A549 (cell line): ENCODE measurements around the gene GRID1. TPM values are rescaled to one million over a fixed set of nuclear protein-coding genes. Genes with fewer than 3 reads are reported as not detected.

Source experiments
- ATAC-seq, 2 experiments: fragments of 200-7000 bp in 1 of 2; fragments of >200 bp in 1 of 2; cut with Nextera tagmentation in 1 of 2; cut with Tn5 transposase in 1 of 2; 3 replicates each; pipeline versions ENCODE4 v1.8.0 to v1.9.1; 2018 to 2020; ENCODE audit warnings: mild to moderate bottlenecking in 1 of 2, moderate library complexity in 1 of 2
- CTCF ChIA-PET: fragments of 300-600 bp; sonication (Branson Sonifier 250); formaldehyde crosslinking; extraction: SDS; loops from one replicate; lab custom pipeline; 2021; ENCODE audit warnings: antibody characterized with exemption, inconsistent platforms; lab: Yijun Ruan, JAX
- POLR2A ChIA-PET: fragments of 350-600 bp; formaldehyde crosslinking; extraction: SDS; loops from one replicate; lab custom pipeline; 2021; ENCODE audit warnings: antibody characterized with exemption, inconsistent platforms; lab: Yijun Ruan, JAX
- DNase-seq, 2 experiments: peaks; one replicate each; pipeline versions ENCODE4 v3.0.0 to v3.0.0-alpha.2; 2011 to 2016; ENCODE audit warnings: low read depth in 1 of 2, low spot score in 1 of 2
- FAIRE-seq: peaks from 2 replicates; lab custom pipeline; 2011; peaks lifted over from hg19 to GRCh38; lab: Jason Lieb, UNC
- H3K27ac ChIP-seq, 2 experiments: fragments of >200 bp; sonication (Bioruptor Twin); formaldehyde crosslinking; 3 replicates each; pipeline ENCODE4 v1.5.1; 2016 to 2017
- H3K4me1 ChIP-seq: fragments of >200 bp; sonication (Bioruptor Twin); formaldehyde crosslinking; 3 replicates; pipeline ENCODE4 v1.6.1; 2016
- H3K4me2 ChIP-seq: fragments of >200 bp; sonication (Bioruptor Twin); formaldehyde crosslinking; 3 replicates; pipeline ENCODE4 v1.6.1; 2016
- H3K4me3 ChIP-seq: fragments of >200 bp; sonication (Bioruptor Twin); formaldehyde crosslinking; 3 replicates; pipeline ENCODE4 v1.5.1; 2016
- H3K9me3 ChIP-seq: fragments of >200 bp; sonication (Bioruptor Twin); formaldehyde crosslinking; 3 replicates; pipeline ENCODE4 v1.6.1; 2016
- BHLHE40 ChIP-seq: IDR thresholded peaks from 2 replicates; pipeline ENCODE4 v1.6.1; 2012; ENCODE audit warnings: low read depth, low read length, inconsistent platforms
- CBX8 ChIP-seq: fragments of 200-600 bp; sonication (generic); IDR thresholded peaks from 2 replicates; pipeline ENCODE4 v1.6.1; 2016
- CHD4 ChIP-seq: fragments of 200-600 bp; sonication (generic); IDR thresholded peaks from 2 replicates; pipeline ENCODE4 v1.6.1; 2016; ENCODE audit warnings: antibody characterized with exemption, mild to moderate bottlenecking, borderline replicate concordance
- EHF ChIP-seq: fragments of 250-450 bp; sonication (Bioruptor Pico); IDR thresholded peaks from 2 replicates; pipeline ENCODE4 v1.5.0; 2020; ENCODE audit warnings: mild to moderate bottlenecking
- EHMT2 ChIP-seq: fragments of 200-600 bp; sonication (generic); IDR thresholded peaks from 2 replicates; pipeline ENCODE4 v1.6.1; 2016; ENCODE audit warnings: antibody characterized with exemption, low read depth, mild to moderate bottlenecking, moderate library complexity
- ESRRA ChIP-seq: fragments of 150-350 bp; IDR thresholded peaks from 2 replicates; pipeline ENCODE4 v1.6.1; 2014; ENCODE audit warnings: mild to moderate bottlenecking, low read length, borderline replicate concordance
- FOSB ChIP-seq: fragments of 250-450 bp; sonication (Bioruptor Pico); IDR thresholded peaks from 2 replicates; pipeline ENCODE4 v1.5.0; 2020; ENCODE audit warnings: mild to moderate bottlenecking, moderate library complexity
- FOSL2 ChIP-seq, 2 experiments: fragments of 450-650 bp in 1 of 2; fragments of >200 bp in 1 of 2; sonication (Bioruptor Twin) in 1 of 2; formaldehyde crosslinking; IDR thresholded peaks; 2 replicates each; pipeline versions ENCODE4 v1.5.0 to v1.6.1; 2016 to 2020; ENCODE audit warnings: mild to moderate bottlenecking in 1 of 2, moderate library complexity in 1 of 2
- HOXB5 ChIP-seq: fragments of 250-450 bp; sonication (Bioruptor Pico); IDR thresholded peaks from 2 replicates; pipeline ENCODE4 v1.5.0; 2020; ENCODE audit warnings: mild to moderate bottlenecking, moderate library complexity
- JUN ChIP-seq, 2 experiments: fragments of >200 bp; sonication (Bioruptor Twin); formaldehyde crosslinking; IDR thresholded peaks; 2 replicates in 1 of 2; 3 replicates in 1 of 2; pipeline ENCODE4 v1.6.1; 2016 to 2017
- KDM1A ChIP-seq: fragments of 200-600 bp; sonication (generic); IDR thresholded peaks from 2 replicates; pipeline ENCODE4 v1.6.1; 2016; ENCODE audit warnings: low read depth, mild to moderate bottlenecking
- MAFK ChIP-seq: fragments of 450-650 bp; IDR thresholded peaks from 2 replicates; pipeline ENCODE4 v1.6.1; 2014; ENCODE audit not compliant: partially characterized antibody
- MAZ ChIP-seq: fragments of 150-350 bp; IDR thresholded peaks from 2 replicates; pipeline ENCODE4 v1.6.1; 2014; ENCODE audit warnings: antibody characterized with exemption, low read depth, low read length, borderline replicate concordance
- NPAS2 ChIP-seq: fragments of 250-450 bp; sonication (Bioruptor Pico); IDR thresholded peaks from 2 replicates; pipeline ENCODE4 v1.8.0; 2022; ENCODE audit warnings: mild to moderate bottlenecking, moderate library complexity, borderline replicate concordance
- PBX3 ChIP-seq: IDR thresholded peaks from 2 replicates; pipeline ENCODE4 v1.6.1; 2012
- POLR2A ChIP-seq: IDR thresholded peaks from 2 replicates; pipeline ENCODE4 v1.6.1; 2012; ENCODE audit warnings: mild to moderate bottlenecking, low read length
- POLR2AphosphoS2 ChIP-seq: conservative IDR thresholded peaks from 2 replicates; pipeline ENCODE4 v1.6.1; 2012; ENCODE audit warnings: low read length, improper control_type of control experiment, inconsistent platforms
- RAD21 ChIP-seq, 2 experiments: fragments of >200 bp in 1 of 2; sonication (Bioruptor Twin) in 1 of 2; formaldehyde crosslinking in 1 of 2; IDR thresholded peaks in 1 of 2; conservative IDR thresholded peaks in 1 of 2; 2 replicates in 1 of 2; 3 replicates in 1 of 2; pipeline ENCODE4 v1.6.1; 2012 to 2018; ENCODE audit warnings: inconsistent platforms in 1 of 2
- RFX5 ChIP-seq: fragments of 450-650 bp; IDR thresholded peaks from 2 replicates; pipeline ENCODE4 v1.7.1; 2014; ENCODE audit warnings: antibody characterized with exemption, mild to moderate bottlenecking, moderate library complexity
- RNF2 ChIP-seq: fragments of 200-600 bp; sonication (generic); IDR thresholded peaks from 2 replicates; pipeline ENCODE4 v1.6.1; 2016; ENCODE audit warnings: low read depth, mild to moderate bottlenecking, antibody characterized with exemption, moderate library complexity, borderline replicate concordance
- SREBF2 ChIP-seq: fragments of 450-650 bp; IDR thresholded peaks from 2 replicates; pipeline ENCODE4 v1.6.1; 2014; ENCODE audit warnings: mild to moderate bottlenecking, moderate library complexity
- TFCP2L1 ChIP-seq: fragments of 250-450 bp; sonication (Bioruptor Pico); IDR thresholded peaks from 2 replicates; pipeline ENCODE4 v1.5.0; 2021; ENCODE audit warnings: mild to moderate bottlenecking
- ZFP36 ChIP-seq: fragments of 450-650 bp; IDR thresholded peaks from 2 replicates; pipeline ENCODE4 v1.6.1; 2014; ENCODE audit warnings: borderline replicate concordance; ENCODE audit not compliant: partially characterized antibody
- ZNF302 ChIP-seq: fragments of 250-450 bp; sonication (Bioruptor Pico); IDR thresholded peaks from 2 replicates; pipeline ENCODE4 v1.9.0; 2021; ENCODE audit warnings: inconsistent platforms, mild to moderate bottlenecking, moderate library complexity
- ZSCAN20 ChIP-seq: fragments of 250-450 bp; sonication (Bioruptor Pico); IDR thresholded peaks from 2 replicates; pipeline ENCODE4 v1.8.0; 2022; ENCODE audit warnings: mild to moderate bottlenecking, moderate library complexity
- WGBS: methylation state at CpG from one replicate; pipeline ENCODE4 v1.1.6; 2017; ENCODE audit errors: missing lambda C conversion rate; 5-methylcytosine and 5-hydroxymethylcytosine counted together
- polyA plus RNA-seq, 4 experiments: library from polyadenylated mRNA; depleted of rRNA in 3 of 4; stranded (reverse); fragments of >200 nt; fragmentation: RNase III in 1 of 4; extraction: RNeasy Plus Mini Kit Qiagen cat#74134 plus additional on column Dnase treatment in 1 of 4; gene quantifications; 2 replicates in 3 of 4; 3 replicates in 1 of 4; pipeline ENCODE4 v1.2.3, GENCODE V29; 2011 to 2017
- TF ChIP-seq, protein P1 (sequence below): fragments of 150-350 bp; IDR thresholded peaks from 2 replicates; pipeline ENCODE4 v1.6.1; 2014; ENCODE audit warnings: low read depth, mild to moderate bottlenecking, low read length
- TF ChIP-seq, protein P2 (sequence below): fragments of 450-650 bp; IDR thresholded peaks from 2 replicates; pipeline ENCODE4 v1.6.1; 2014; ENCODE audit warnings: antibody characterized with exemption

GRID1 gene
- polyA plus RNA-seq, 2 of the 4 experiments (the other 2 are of a cell fraction), result 0.14 to 0.30 TPM

DNA sequence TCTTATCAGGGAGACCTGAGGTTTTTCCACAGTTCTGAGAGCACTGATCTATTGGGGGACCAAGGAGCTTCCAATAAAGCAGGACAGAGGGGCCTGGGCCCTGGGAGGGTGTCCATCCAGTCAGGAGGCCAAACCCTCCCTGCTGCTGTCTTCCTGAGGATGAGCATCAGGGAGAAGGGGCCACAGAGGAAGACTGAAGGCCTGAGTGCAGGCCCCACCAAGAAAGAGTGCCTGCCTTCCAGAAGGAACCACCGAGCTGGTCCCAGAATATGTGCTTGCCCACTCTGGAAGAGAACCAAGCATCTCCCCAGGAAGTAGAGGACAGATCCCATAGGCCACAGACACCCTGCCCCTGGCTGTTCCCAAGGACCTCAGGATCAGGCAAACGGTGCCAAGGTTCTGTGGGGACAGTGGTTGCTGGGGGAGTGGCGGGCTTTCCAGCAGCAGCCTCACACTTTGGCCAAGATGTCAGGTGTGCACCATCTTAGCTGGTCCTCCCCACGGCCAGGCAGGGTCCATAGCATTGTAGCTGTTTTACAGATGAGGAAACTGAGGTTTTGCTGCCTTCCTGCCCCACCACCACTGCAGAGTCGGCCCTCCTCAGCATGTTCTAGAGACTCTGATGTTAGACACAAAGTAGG, 199.4 kb downstream of the GRID1 start:
- H3K9me3 ChIP-seq, result no peaks in the 10 kb centered on the region
- H3K27ac ChIP-seq, result no peak overlapping the region
- WGBS, result 22% methylated on average over 3 of the region's 5 CpGs
- POLR2A ChIA-PET, result no interaction called here
- H3K4me1 ChIP-seq, result no peaks in the 10 kb centered on the region
- no peak for FAIRE-seq
- H3K4me3 ChIP-seq, result no peak overlapping the region
- CTCF ChIA-PET, result no interaction called here
- no peak for DNase-seq
- no peak overlapping the region for H3K4me2 ChIP-seq
- TF ChIP-seq, protein P1, sequence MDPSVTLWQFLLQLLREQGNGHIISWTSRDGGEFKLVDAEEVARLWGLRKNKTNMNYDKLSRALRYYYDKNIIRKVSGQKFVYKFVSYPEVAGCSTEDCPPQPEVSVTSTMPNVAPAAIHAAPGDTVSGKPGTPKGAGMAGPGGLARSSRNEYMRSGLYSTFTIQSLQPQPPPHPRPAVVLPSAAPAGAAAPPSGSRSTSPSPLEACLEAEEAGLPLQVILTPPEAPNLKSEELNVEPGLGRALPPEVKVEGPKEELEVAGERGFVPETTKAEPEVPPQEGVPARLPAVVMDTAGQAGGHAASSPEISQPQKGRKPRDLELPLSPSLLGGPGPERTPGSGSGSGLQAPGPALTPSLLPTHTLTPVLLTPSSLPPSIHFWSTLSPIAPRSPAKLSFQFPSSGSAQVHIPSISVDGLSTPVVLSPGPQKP, result no peak
- no peak for TF ChIP-seq NPAS2 (CRISPR knock-in tag)
- TF ChIP-seq POLR2A, result no peak
- TF ChIP-seq ZNF302, result no peak
- ATAC-seq, result no peak

- no peak for FAIRE-seq
- CTCF ChIA-PET, result no interaction called here
- 83% methylated on average over 9 of the region's 9 CpGs for WGBS
- TF ChIP-seq KDM1A, result no peak
- no peak for TF ChIP-seq EHF (CRISPR knock-in tag)
- TF ChIP-seq PBX3, result no peak
- no peak for TF ChIP-seq POLR2AphosphoS2
- TF ChIP-seq MAZ, result no peak
- TF ChIP-seq SREBF2, result no peak
- no peak for TF ChIP-seq ZSCAN20
- no peak for TF ChIP-seq MAFK
- TF ChIP-seq BHLHE40, result no peak
- no peaks in the 10 kb centered on the region for H3K4me1 ChIP-seq
- no peak overlapping the region for H3K4me3 ChIP-seq
- POLR2A ChIA-PET, result no interaction called here
- DNase-seq, result no peak
- H3K27ac ChIP-seq, result no peak overlapping the region
- no peak for ATAC-seq
- no peaks in the 10 kb centered on the region for H3K9me3 ChIP-seq
- no peak overlapping the region for H3K4me2 ChIP-seq
Measured at GRCh38 chr10:86165666-86166065, 200.9 kb downstream of the GRID1 start.

DNA sequence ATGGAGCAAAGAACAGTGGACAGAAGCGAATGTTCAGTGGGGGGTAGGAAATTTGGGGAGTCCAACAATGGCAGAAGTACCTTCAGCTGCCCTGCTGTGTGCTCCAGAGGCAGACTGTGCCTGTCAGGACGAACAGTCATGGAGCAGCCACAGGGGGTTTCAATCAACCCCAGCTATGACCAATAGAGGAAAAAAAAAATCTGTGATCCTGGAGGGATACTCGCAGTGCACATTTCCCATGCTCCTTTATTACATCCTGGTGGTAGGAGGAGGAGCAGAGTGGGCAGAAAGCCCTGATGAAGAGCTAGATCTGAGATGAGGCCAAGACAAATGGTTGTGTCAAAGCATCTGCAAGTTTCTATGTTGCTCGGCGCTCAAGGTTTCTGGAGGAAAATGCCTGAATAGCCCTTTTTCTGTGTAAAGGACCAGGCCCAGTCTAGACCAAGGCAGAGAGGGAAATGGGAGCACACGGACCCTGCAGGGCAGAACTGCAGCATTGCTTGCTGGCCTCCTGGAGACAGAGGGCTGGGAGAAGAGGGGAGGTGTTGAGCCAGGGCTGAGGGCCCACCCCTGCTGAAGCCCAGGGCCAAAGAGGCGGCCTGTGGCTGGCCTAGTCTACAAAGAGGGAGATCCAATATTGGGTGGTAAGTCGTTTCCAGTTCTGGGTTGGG, 201.5 kb downstream of the GRID1 start:
- Histone ChIP-seq H3K9me3 (no peaks in the 10 kb centered on the region), H3K4me3 (no peak overlapping the region), H3K27ac (no peak overlapping the region), H3K4me1 (no peaks in the 10 kb centered on the region), H3K4me2 (no peak overlapping the region)
- no peak for FAIRE-seq
- no peak for DNase-seq
- POLR2A ChIA-PET, result no interaction called here
- CTCF ChIA-PET, result no interaction called here
- 38% methylated on average over 8 of the region's 8 CpGs for WGBS
- TF ChIP-seq CHD4 (no peak), ZSCAN20 (no peak), CBX8 (no peak), POLR2A (no peak), RAD21 (conservative IDR thresholded peaks at IDR 0.05 in 1 of 2, IDR thresholded peaks at IDR 0.05 in 1 of 2) (no peak), RNF2 (no peak), ZFP36 (no peak), RFX5 (no peak), TFCP2L1 (CRISPR knock-in tag) (no peak), HOXB5 (CRISPR knock-in tag) (no peak), JUN (IDR thresholded peaks at IDR 0.05) (no peak), ESRRA (no peak), EHMT2 (no peak), FOSL2 (IDR thresholded peaks at IDR 0.05) (no peak), FOSL2 (CRISPR knock-in tag; IDR thresholded peaks at IDR 0.05) (no peak), FOSB (CRISPR knock-in tag) (no peak)
- TF ChIP-seq, protein P2, sequence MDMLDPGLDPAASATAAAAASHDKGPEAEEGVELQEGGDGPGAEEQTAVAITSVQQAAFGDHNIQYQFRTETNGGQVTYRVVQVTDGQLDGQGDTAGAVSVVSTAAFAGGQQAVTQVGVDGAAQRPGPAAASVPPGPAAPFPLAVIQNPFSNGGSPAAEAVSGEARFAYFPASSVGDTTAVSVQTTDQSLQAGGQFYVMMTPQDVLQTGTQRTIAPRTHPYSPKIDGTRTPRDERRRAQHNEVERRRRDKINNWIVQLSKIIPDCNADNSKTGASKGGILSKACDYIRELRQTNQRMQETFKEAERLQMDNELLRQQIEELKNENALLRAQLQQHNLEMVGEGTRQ, result no peak
- TF ChIP-seq, protein P1, result no peak
- no peak for ATAC-seq
